Panc1 (cell line): ENCODE results near the gene CRLF2. TPM values are rescaled to one million over a fixed set of nuclear protein-coding genes. Genes with fewer than 3 reads are reported as not detected.
A peak's percentile ranks its signal among the peaks of the same experiment; 100 is the strongest.

Experiments
- ATAC-seq: fragments of 200-7000 bp; cut with Tn5 transposase; 2 replicates; pipeline ENCODE4 v1.9.1; 2020; ENCODE audit warnings: mild to moderate bottlenecking, moderate library complexity
- BruUV-seq: library from RNA; stranded (reverse); fragments of 400-500 nt; replicated peaks from 2 replicates; lab custom pipeline; 2021; lab: Mats Ljungman, UMichigan
- CTCF ChIA-PET: fragments of 300-600 bp; sonication (Branson Sonifier 250); formaldehyde crosslinking; loops from one replicate; lab custom pipeline; 2022; ENCODE audit warnings: antibody characterized with exemption; lab: Charles Lee
- POLR2A ChIA-PET: fragments of 300-600 bp; sonication (Branson Sonifier 250); formaldehyde crosslinking; loops from one replicate; lab custom pipeline; 2022; ENCODE audit warnings: antibody characterized with exemption; lab: Charles Lee
- DNase-seq: peaks from one replicate; pipeline ENCODE4 v3.0.0-alpha.2; 2010; ENCODE audit warnings: low read depth, low spot score
- H3K27ac ChIP-seq: 2 replicates; pipeline ENCODE4 v1.5.1; 2011; ENCODE audit warnings: mild to moderate bottlenecking, low read length, inconsistent platforms
- H3K27me3 ChIP-seq: fragments of 200-500 bp; sonication (Bioruptor generic); 2 replicates; pipeline ENCODE4 v1.6.0; 2014; ENCODE audit warnings: low read length, inconsistent platforms; ENCODE audit not compliant: control insufficient read depth, insufficient read depth
- H3K36me3 ChIP-seq: fragments of 200-500 bp; sonication (Bioruptor generic); 2 replicates; pipeline ENCODE4 v1.5.1; 2014; ENCODE audit warnings: inconsistent platforms, mild to moderate bottlenecking, low read length, moderate library complexity; ENCODE audit not compliant: control insufficient read depth, insufficient read depth
- H3K4me1 ChIP-seq: 2 replicates; pipeline ENCODE4 v1.5.1; 2011; ENCODE audit warnings: inconsistent platforms, mild to moderate bottlenecking, low read length, moderate library complexity; ENCODE audit not compliant: control insufficient read depth, insufficient read depth
- H3K4me3 ChIP-seq, 2 experiments: 2 replicates each; pipeline ENCODE4 v1.5.1; 2011 to 2012; ENCODE audit warnings: low read depth in 2 of 2, low read length in 2 of 2, mild to moderate bottlenecking in 2 of 2, inconsistent platforms in 1 of 2, moderate library complexity in 1 of 2
- H3K9me3 ChIP-seq: fragments of 200-500 bp; sonication (Bioruptor generic); 2 replicates; pipeline ENCODE4 v1.5.1; 2014; ENCODE audit warnings: low read depth, mild to moderate bottlenecking, inconsistent platforms, low read length, moderate library complexity; ENCODE audit not compliant: control insufficient read depth, insufficient read depth
- POLR2AphosphoS5 ChIP-seq: IDR thresholded peaks from 2 replicates; pipeline ENCODE4 v1.6.1; 2012; ENCODE audit warnings: mild to moderate bottlenecking, low read depth, low read length, moderate library complexity
- SIN3A ChIP-seq: IDR thresholded peaks from 2 replicates; pipeline ENCODE4 v1.6.1; 2012; ENCODE audit warnings: low read depth, mild to moderate bottlenecking, low read length, moderate library complexity, borderline replicate concordance; ENCODE audit not compliant: insufficient read depth
- TCF7L2 ChIP-seq: IDR thresholded peaks from 2 replicates; pipeline ENCODE4 v1.6.1; 2011; ENCODE audit warnings: mild to moderate bottlenecking, low read depth, low read length, inconsistent platforms
- in situ Hi-C: cut with HindIII; loops from 2 replicates; pipeline ENCODE4 v1.10.0; 2016; ENCODE audit warnings: low sequenced_read_pairs, low pct_unique_long_range_greater_than_20kb
- intact Hi-C: fragments of 100-400 bp; cut with micrococcal nuclease; formaldehyde crosslinking; loops from one replicate; pipeline ENCODE4 v1.10.0; 2022; ENCODE audit not compliant: unreplicated experiment
- total RNA-seq: library from RNA; stranded (reverse); gene quantifications from one replicate; pipeline ENCODE4 v1.2.1, GENCODE V29; 2021; ENCODE audit not compliant: unreplicated experiment
- TF ChIP-seq, protein P1 (sequence below): fragments of 450-650 bp; IDR thresholded peaks from 2 replicates; pipeline ENCODE4 v1.5.1; 2017; ENCODE audit warnings: mild to moderate bottlenecking
- TF ChIP-seq, protein P2 (sequence below), 2 experiments: IDR thresholded peaks; 2 replicates each; pipeline ENCODE4 v1.6.1; 2011 to 2012; ENCODE audit warnings: low read depth in 2 of 2, control low read depth in 1 of 2, low read length in 1 of 2, mild to moderate bottlenecking in 1 of 2, moderate library complexity in 1 of 2; ENCODE audit not compliant: insufficient read depth in 1 of 2

Gene CRLF2
- total RNA-seq, 1 experiment from 2014 or later = 0.67 TPM

DNA sequence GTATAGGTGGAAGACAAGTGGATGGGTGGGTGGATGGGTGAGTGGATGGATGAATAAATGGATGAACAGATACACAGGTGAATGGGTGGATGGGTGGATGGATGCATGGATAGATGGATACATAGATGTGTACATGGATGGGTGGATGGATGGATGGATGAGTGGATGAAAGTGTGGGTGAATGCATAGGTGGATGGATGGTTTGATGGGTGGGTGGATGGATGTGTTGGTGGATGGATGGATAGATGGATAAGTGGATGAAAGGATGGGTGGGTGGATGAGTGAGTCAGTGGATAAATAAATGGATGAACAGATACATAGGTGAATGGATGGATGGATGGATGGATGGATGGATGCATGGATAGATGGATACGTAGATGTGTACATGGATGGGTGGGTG, 1.6 kb downstream of the CRLF2 start:
- Histone ChIP-seq H3K36me3 (no peaks in the 10 kb centered on the region), H3K27me3 (no peaks in the 10 kb centered on the region), H3K9me3 (no peaks in the 10 kb centered on the region), H3K4me1 (no peaks in the 10 kb centered on the region), H3K4me3 (no peak overlapping the region), H3K27ac (no peak overlapping the region)
- BruUV-seq = no TSS peak
- DNase-seq (no peak), ATAC-seq (no peak)
- in situ Hi-C loops = no loop called here
- TF ChIP-seq, protein P1, sequence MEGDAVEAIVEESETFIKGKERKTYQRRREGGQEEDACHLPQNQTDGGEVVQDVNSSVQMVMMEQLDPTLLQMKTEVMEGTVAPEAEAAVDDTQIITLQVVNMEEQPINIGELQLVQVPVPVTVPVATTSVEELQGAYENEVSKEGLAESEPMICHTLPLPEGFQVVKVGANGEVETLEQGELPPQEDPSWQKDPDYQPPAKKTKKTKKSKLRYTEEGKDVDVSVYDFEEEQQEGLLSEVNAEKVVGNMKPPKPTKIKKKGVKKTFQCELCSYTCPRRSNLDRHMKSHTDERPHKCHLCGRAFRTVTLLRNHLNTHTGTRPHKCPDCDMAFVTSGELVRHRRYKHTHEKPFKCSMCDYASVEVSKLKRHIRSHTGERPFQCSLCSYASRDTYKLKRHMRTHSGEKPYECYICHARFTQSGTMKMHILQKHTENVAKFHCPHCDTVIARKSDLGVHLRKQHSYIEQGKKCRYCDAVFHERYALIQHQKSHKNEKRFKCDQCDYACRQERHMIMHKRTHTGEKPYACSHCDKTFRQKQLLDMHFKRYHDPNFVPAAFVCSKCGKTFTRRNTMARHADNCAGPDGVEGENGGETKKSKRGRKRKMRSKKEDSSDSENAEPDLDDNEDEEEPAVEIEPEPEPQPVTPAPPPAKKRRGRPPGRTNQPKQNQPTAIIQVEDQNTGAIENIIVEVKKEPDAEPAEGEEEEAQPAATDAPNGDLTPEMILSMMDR = no peak
- TF ChIP-seq, protein P2, sequence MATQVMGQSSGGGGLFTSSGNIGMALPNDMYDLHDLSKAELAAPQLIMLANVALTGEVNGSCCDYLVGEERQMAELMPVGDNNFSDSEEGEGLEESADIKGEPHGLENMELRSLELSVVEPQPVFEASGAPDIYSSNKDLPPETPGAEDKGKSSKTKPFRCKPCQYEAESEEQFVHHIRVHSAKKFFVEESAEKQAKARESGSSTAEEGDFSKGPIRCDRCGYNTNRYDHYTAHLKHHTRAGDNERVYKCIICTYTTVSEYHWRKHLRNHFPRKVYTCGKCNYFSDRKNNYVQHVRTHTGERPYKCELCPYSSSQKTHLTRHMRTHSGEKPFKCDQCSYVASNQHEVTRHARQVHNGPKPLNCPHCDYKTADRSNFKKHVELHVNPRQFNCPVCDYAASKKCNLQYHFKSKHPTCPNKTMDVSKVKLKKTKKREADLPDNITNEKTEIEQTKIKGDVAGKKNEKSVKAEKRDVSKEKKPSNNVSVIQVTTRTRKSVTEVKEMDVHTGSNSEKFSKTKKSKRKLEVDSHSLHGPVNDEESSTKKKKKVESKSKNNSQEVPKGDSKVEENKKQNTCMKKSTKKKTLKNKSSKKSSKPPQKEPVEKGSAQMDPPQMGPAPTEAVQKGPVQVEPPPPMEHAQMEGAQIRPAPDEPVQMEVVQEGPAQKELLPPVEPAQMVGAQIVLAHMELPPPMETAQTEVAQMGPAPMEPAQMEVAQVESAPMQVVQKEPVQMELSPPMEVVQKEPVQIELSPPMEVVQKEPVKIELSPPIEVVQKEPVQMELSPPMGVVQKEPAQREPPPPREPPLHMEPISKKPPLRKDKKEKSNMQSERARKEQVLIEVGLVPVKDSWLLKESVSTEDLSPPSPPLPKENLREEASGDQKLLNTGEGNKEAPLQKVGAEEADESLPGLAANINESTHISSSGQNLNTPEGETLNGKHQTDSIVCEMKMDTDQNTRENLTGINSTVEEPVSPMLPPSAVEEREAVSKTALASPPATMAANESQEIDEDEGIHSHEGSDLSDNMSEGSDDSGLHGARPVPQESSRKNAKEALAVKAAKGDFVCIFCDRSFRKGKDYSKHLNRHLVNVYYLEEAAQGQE (IDR thresholded peaks at IDR 0.05; ENCODE audit: insufficient read depth in 1 of 2, low read depth in 2 of 2, low read length in 1 of 2) = no peak
- TF ChIP-seq TCF7L2 (no peak), POLR2AphosphoS5 (no peak), SIN3A (no peak)
- CTCF ChIA-PET = no interaction called here
- intact Hi-C loops = no loop called here
- POLR2A ChIA-PET = no interaction called here

DNA sequence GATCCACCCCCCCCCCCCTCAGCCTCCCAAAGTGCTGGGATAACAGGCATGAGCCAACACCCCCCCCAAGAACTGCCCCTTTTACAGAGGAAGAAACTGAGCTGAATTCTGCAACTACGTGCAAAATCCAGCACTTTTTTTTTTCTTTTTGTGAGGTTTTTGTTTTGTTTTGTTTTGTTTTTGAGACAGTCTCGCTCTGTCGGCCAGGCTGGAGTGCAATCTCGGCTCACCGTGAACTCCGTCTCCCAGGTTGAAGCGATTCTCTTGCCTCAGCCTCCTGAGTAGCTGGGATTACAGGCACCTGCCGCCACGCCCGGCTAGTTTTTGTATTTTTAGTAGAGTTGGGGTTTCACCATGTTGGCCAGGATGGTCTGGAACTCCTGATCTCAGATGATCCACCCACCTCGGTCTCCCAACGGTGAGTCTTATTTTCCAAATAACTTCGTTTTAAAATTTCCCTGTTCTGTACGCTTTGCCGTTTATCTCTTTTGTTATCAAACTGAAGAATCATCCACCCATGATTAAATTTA, 4.9 kb downstream of the CRLF2 start:
- no peaks in the 10 kb centered on the region for H3K4me1 ChIP-seq
- in situ Hi-C loops = no loop called here
- CTCF ChIA-PET = no interaction called here
- H3K27ac ChIP-seq = no peak overlapping the region
- no peaks in the 10 kb centered on the region for H3K36me3 ChIP-seq
- DNase-seq (no peak), ATAC-seq (no peak)
- H3K4me3 ChIP-seq = peak overlapping the region in 1 of 2 experiments; percentile 40; a peak in 2 of 4 replicates
- no TSS peak for BruUV-seq
- no peaks in the 10 kb centered on the region for H3K9me3 ChIP-seq
- POLR2A ChIA-PET = no interaction called here
- intact Hi-C loops = no loop called here
- TF ChIP-seq, protein P2 (IDR thresholded peaks at IDR 0.05; ENCODE audit: insufficient read depth in 1 of 2, low read depth in 2 of 2, low read length in 1 of 2) = no peak
- TF ChIP-seq SIN3A = no peak
- TF ChIP-seq, protein P1 = no peak
- TF ChIP-seq POLR2AphosphoS5 = no peak
- no peak for TF ChIP-seq TCF7L2
- H3K27me3 ChIP-seq = no peaks in the 10 kb centered on the region
